Muscle of leg (tissue), 11 donors: ENCODE measurements around the gene ZNF460. TPM values are rescaled to one million over a fixed set of nuclear protein-coding genes. Genes with fewer than 3 reads are reported as not detected.

Experiments used
- DNase-seq: peaks from one replicate; pipeline ENCODE4 v3.0.0; 2013
- H3K27ac ChIP-seq: one replicate; pipeline ENCODE4 v1.5.1; 2013; ENCODE audit warnings: mild to moderate bottlenecking, low read length, control low read depth
- H3K27me3 ChIP-seq: one replicate; pipeline ENCODE4 v1.6.1; 2013; ENCODE audit warnings: low read length; ENCODE audit not compliant: control insufficient read depth, insufficient read depth
- H3K36me3 ChIP-seq: one replicate; pipeline ENCODE4 v1.6.1; 2013; ENCODE audit warnings: low read length; ENCODE audit not compliant: control insufficient read depth, insufficient read depth
- H3K4me1 ChIP-seq: one replicate; pipeline ENCODE4 v1.6.1; 2013; ENCODE audit warnings: low read length; ENCODE audit not compliant: control insufficient read depth, insufficient read depth
- H3K4me3 ChIP-seq: one replicate; pipeline ENCODE4 v1.5.1; 2013; ENCODE audit warnings: low read length, control low read depth
- H3K9me3 ChIP-seq: replicated peaks from 2 replicates; pipeline ENCODE4 v1.6.1; 2013; ENCODE audit warnings: low read depth, low read length; ENCODE audit not compliant: control insufficient read depth
- WGBS: methylation state at CpG from one replicate; pipeline ENCODE4 v1.1.5; 2013; ENCODE audit warnings: missing lambda C conversion rate; ENCODE audit not compliant: insufficient coverage; 5-methylcytosine and 5-hydroxymethylcytosine counted together
- polyA plus RNA-seq, 8 donors: library from polyadenylated mRNA; unstranded; fragments of 120-200 nt; gene quantifications; one replicate each; pipeline versions ENCODE4 v1.2.1 to v1.2.3, GENCODE V29; 2013; ENCODE audit warnings: inconsistent platforms in 1 of 8, low replicate concordance in 1 of 8; ENCODE audit not compliant: insufficient read length in 8 of 8, insufficient read depth in 1 of 8
- total RNA-seq: library from RNA; stranded (reverse); fragments of 120-200 nt; gene quantifications from one replicate; pipeline ENCODE4 v1.2.4, GENCODE V29; 2013

Gene ZNF460
- total and polyA plus RNA-seq, 9 donors: 1.2 to 56.8 (median 3.2) TPM

GRCh38 chr19:57324992-57325391 is 44.7 kb downstream of the ZNF460 start:
- Histone ChIP-seq H3K9me3 (peaks cover 4% of the 10 kb centered on the region), H3K4me1 (peaks cover 12% of the 10 kb centered on the region), H3K27me3 (no peaks in the 10 kb centered on the region), H3K4me3 (no peak overlapping the region), H3K27ac (no peak overlapping the region), H3K36me3 (peaks cover 65% of the 10 kb centered on the region)
- no peak for DNase-seq

GRCh38 chr19:57327993-57328392 is 47.7 kb downstream of the ZNF460 start:
- H3K36me3 ChIP-seq: peaks cover 60% of the 10 kb centered on the region
- H3K9me3 ChIP-seq: peaks cover 4% of the 10 kb centered on the region
- no CpG with 5 or more reads among the region's 8 CpGs for WGBS
- no peaks in the 10 kb centered on the region for H3K4me1 ChIP-seq
- H3K27me3 ChIP-seq: no peaks in the 10 kb centered on the region
- no peak for DNase-seq
- no peak overlapping the region for H3K27ac ChIP-seq
- no peak overlapping the region for H3K4me3 ChIP-seq

- WGBS: 73% methylated on average over 4 of the region's 4 CpGs
- no peaks in the 10 kb centered on the region for H3K4me1 ChIP-seq
- peaks cover 5% of the 10 kb centered on the region for H3K36me3 ChIP-seq
- H3K27me3 ChIP-seq: no peaks in the 10 kb centered on the region
- H3K4me3 ChIP-seq: no peak overlapping the region
- H3K9me3 ChIP-seq: no peaks in the 10 kb centered on the region
- no peak overlapping the region for H3K27ac ChIP-seq
- DNase-seq: no peak
Observed at GRCh38 chr19:57334191-57334590, 53.9 kb downstream of the ZNF460 start.

- H3K9me3 ChIP-seq: no peaks in the 10 kb centered on the region
- DNase-seq: peak; percentile 15
- H3K4me1 ChIP-seq: no peaks in the 10 kb centered on the region
- no peak overlapping the region for H3K27ac ChIP-seq
- WGBS: 67% methylated on average over 3 of the region's 3 CpGs
- no peak overlapping the region for H3K4me3 ChIP-seq
- H3K27me3 ChIP-seq: no peaks in the 10 kb centered on the region
- H3K36me3 ChIP-seq: no peaks in the 10 kb centered on the region
Observed at GRCh38 chr19:57338877-57339276, 58.6 kb downstream of the ZNF460 start.

GRCh38 chr19:57342582-57342981 is 62.3 kb downstream of the ZNF460 start:
- Histone ChIP-seq H3K27ac (no peak overlapping the region), H3K4me3 (no peak overlapping the region), H3K9me3 (no peaks in the 10 kb centered on the region), H3K4me1 (no peaks in the 10 kb centered on the region), H3K36me3 (no peaks in the 10 kb centered on the region), H3K27me3 (no peaks in the 10 kb centered on the region)
- WGBS: no CpG with 5 or more reads among the region's 6 CpGs
- DNase-seq: no peak

Other genes starting within 250 kb of the ZNF460 start
- not detected for gene USP29, start 160.5 kb upstream of the ZNF460 start, total RNA-seq
- not detected for gene USP29, start 160.5 kb upstream of the ZNF460 start, polyA plus RNA-seq
- gene ZIM3, start 135.3 kb upstream of the ZNF460 start, total RNA-seq: not detected
- gene ZIM3, start 135.3 kb upstream of the ZNF460 start, polyA plus RNA-seq: not detected
- gene DUXA, start 113.0 kb upstream of the ZNF460 start, total RNA-seq: not detected
- not detected for gene DUXA, start 113.0 kb upstream of the ZNF460 start, polyA plus RNA-seq
- gene ZNF264, start 89.0 kb upstream of the ZNF460 start, total RNA-seq: 36.2 TPM
- gene ZNF264, start 89.0 kb upstream of the ZNF460 start, polyA plus RNA-seq: 10 to 100 TPM in 6 of 8 donors, 1 to 10 TPM in 2; 7.9 to 13.1 (median 10.3) TPM
- 1.0 TPM for gene AURKC, start 49.5 kb upstream of the ZNF460 start, total RNA-seq
- gene AURKC, start 49.5 kb upstream of the ZNF460 start, polyA plus RNA-seq: 1 to 10 TPM in 5 of 8 donors, under 1 TPM in 3; 0.53 to 2.3 (median 1.2) TPM
- gene ZNF805, start 39.9 kb upstream of the ZNF460 start, total RNA-seq: 23.3 TPM
- 1 to 10 TPM; 2.8 to 5.7 (median 4.5) TPM for gene ZNF805, start 39.9 kb upstream of the ZNF460 start, polyA plus RNA-seq
- 13.8 TPM for gene ZNF543, start 40.0 kb downstream of the ZNF460 start, total RNA-seq
- 1 to 10 TPM; 4.4 to 7.3 (median 5.5) TPM for gene ZNF543, start 40.0 kb downstream of the ZNF460 start, polyA plus RNA-seq
- 11.4 TPM for gene ZNF304, start 70.8 kb downstream of the ZNF460 start, total RNA-seq
- gene ZNF304, start 70.8 kb downstream of the ZNF460 start, polyA plus RNA-seq: 10 to 100 TPM in 1 of 8 donors, 1 to 10 TPM in 7; 8.3 to 10.6 (median 9.0) TPM
- gene TRAPPC2B, start 83.1 kb downstream of the ZNF460 start, total RNA-seq: 20.7 TPM
- gene TRAPPC2B, start 83.1 kb downstream of the ZNF460 start, polyA plus RNA-seq: 10 to 100 TPM; 11.8 to 16.6 (median 13.6) TPM
- gene ZNF547, start 83.1 kb downstream of the ZNF460 start, total RNA-seq: 4.7 TPM
- gene ZNF547, start 83.1 kb downstream of the ZNF460 start, polyA plus RNA-seq: 1 to 10 TPM; 2.4 to 4.7 (median 3.4) TPM
- gene ZNF548, start 109.4 kb downstream of the ZNF460 start, total RNA-seq: 19.6 TPM
- gene ZNF548, start 109.4 kb downstream of the ZNF460 start, polyA plus RNA-seq: 10 to 100 TPM; 11.8 to 18.6 (median 14.3) TPM
- gene ZNF17, start 130.7 kb downstream of the ZNF460 start, total RNA-seq: 12.5 TPM
- 1 to 10 TPM; 5.6 to 8.5 (median 6.6) TPM for gene ZNF17, start 130.7 kb downstream of the ZNF460 start, polyA plus RNA-seq
- 11.3 TPM for gene ZNF749, start 154.8 kb downstream of the ZNF460 start, total RNA-seq
- 1 to 10 TPM; 3.8 to 8.0 (median 6.0) TPM for gene ZNF749, start 154.8 kb downstream of the ZNF460 start, polyA plus RNA-seq
- gene VN1R1, start 176.7 kb downstream of the ZNF460 start, total RNA-seq: 1.5 TPM
- 1 to 10 TPM in 7 of 8 donors, under 1 TPM in 1; 0.97 to 2.4 (median 1.2) TPM for gene VN1R1, start 176.7 kb downstream of the ZNF460 start, polyA plus RNA-seq
- 21.7 TPM for gene ZNF772, start 197.1 kb downstream of the ZNF460 start, total RNA-seq
- 10 to 100 TPM in 1 of 8 donors, 1 to 10 TPM in 7; 5.7 to 10.1 (median 8.4) TPM for gene ZNF772, start 197.1 kb downstream of the ZNF460 start, polyA plus RNA-seq
- gene ZNF419, start 207.3 kb downstream of the ZNF460 start, total RNA-seq: 11.3 TPM
- 10 to 100 TPM in 2 of 8 donors, 1 to 10 TPM in 6; 7.8 to 10.9 (median 9.2) TPM for gene ZNF419, start 207.3 kb downstream of the ZNF460 start, polyA plus RNA-seq
- 11.8 TPM for gene ZNF773, start 219.5 kb downstream of the ZNF460 start, total RNA-seq
- 1 to 10 TPM; 5.5 to 8.7 (median 7.0) TPM for gene ZNF773, start 219.5 kb downstream of the ZNF460 start, polyA plus RNA-seq
- gene ZNF549, start 246.9 kb downstream of the ZNF460 start, total RNA-seq: 7.4 TPM
- 1 to 10 TPM; 5.6 to 8.6 (median 6.5) TPM for gene ZNF549, start 246.9 kb downstream of the ZNF460 start, polyA plus RNA-seq